K562 (cell line): ENCODE measurements around the gene TPK1. TPM values are rescaled to one million over a fixed set of nuclear protein-coding genes. Genes with fewer than 3 reads are reported as not detected.

Experiments used
- ATAC-seq: fragments of 200-7000 bp; cut with Tn5 transposase; 3 replicates; pipeline ENCODE4 v1.9.1; 2020; ENCODE audit warnings: moderate library complexity
- BruUV-seq: library from RNA; stranded (reverse); fragments of 400-500 nt; replicated peaks from 2 replicates; lab custom pipeline; 2021; lab: Mats Ljungman, UMichigan
- CTCF ChIA-PET: fragments of 300-600 bp; formaldehyde crosslinking; extraction: SDS; loops from one replicate; lab custom pipeline; 2021; ENCODE audit warnings: low intra/inter-chr PET ratio; lab: Yijun Ruan, JAX
- POLR2A ChIA-PET: fragments of 300-600, 350-650 bp; sonication (Branson Sonifier 250); formaldehyde crosslinking; extraction: SDS; loops from one replicate; lab custom pipeline; 2021; ENCODE audit warnings: antibody characterized with exemption, inconsistent platforms; lab: Yijun Ruan, JAX
- DNase-seq, 4 experiments: peaks; one replicate each; pipeline versions ENCODE4 v3.0.0 to v3.0.0-alpha.2; 2011 to 2018; ENCODE audit warnings: low spot score in 3 of 4, mixed read lengths in 3 of 4; ENCODE audit errors: extremely low read depth in 1 of 4
- FAIRE-seq: peaks from 2 replicates; lab custom pipeline; 2011; peaks lifted over from hg19 to GRCh38; lab: Jason Lieb, UNC
- H2AFZ ChIP-seq: 2 replicates; pipeline ENCODE4 v1.6.0; 2011; ENCODE audit warnings: low read depth, low read length, control low read depth, inconsistent platforms
- H3K27ac ChIP-seq: fragments of 200-600 bp; 3 replicates; pipeline ENCODE4 v1.8.0; 2011; ENCODE audit warnings: low read depth, mild to moderate bottlenecking, control low read depth, inconsistent platforms, low read length, moderate library complexity, mixed read lengths; ENCODE audit errors: extremely low read depth
- H3K27me3 ChIP-seq, 2 experiments: fragments of 300-600 bp in 1 of 2; 2 replicates in 1 of 2; 3 replicates in 1 of 2; pipeline versions ENCODE4 v1.6.0 to v1.8.0; 2011; ENCODE audit warnings: inconsistent platforms in 2 of 2, low read length in 2 of 2, mild to moderate bottlenecking in 1 of 2, mixed read lengths in 1 of 2, moderate library complexity in 1 of 2; ENCODE audit not compliant: control insufficient read depth in 2 of 2, insufficient read depth in 2 of 2
- H3K36me3 ChIP-seq: fragments of 300-600 bp; 3 replicates; pipeline ENCODE4 v1.8.0; 2011; ENCODE audit warnings: mild to moderate bottlenecking, low read length, inconsistent platforms; ENCODE audit not compliant: control insufficient read depth, insufficient read depth
- H3K4me1 ChIP-seq, 2 experiments: fragments of 200-600 bp in 1 of 2; replicated peaks in 1 of 2; 2 replicates in 1 of 2; 3 replicates in 1 of 2; pipeline versions ENCODE4 v1.5.1 to v1.8.0; 2011; ENCODE audit warnings: inconsistent platforms in 2 of 2, low read length in 2 of 2, mild to moderate bottlenecking in 1 of 2, mixed read lengths in 1 of 2, moderate library complexity in 1 of 2; ENCODE audit not compliant: control insufficient read depth in 2 of 2, insufficient read depth in 2 of 2
- H3K4me2 ChIP-seq: 2 replicates; pipeline ENCODE4 v1.6.1; 2011; ENCODE audit warnings: low read length, control low read depth, inconsistent platforms, mixed read lengths; ENCODE audit not compliant: insufficient read depth
- H3K4me3 ChIP-seq: fragments of 200-600 bp; sonication (generic), shearing (Covaris generic); 2 replicates; pipeline ENCODE4 v1.5.1; 2016; ENCODE audit warnings: control low read depth, inconsistent platforms
- H3K79me2 ChIP-seq: fragments of 200-600 bp; 3 replicates; pipeline ENCODE4 v1.8.0; 2011; ENCODE audit warnings: low read length, inconsistent platforms; ENCODE audit not compliant: control insufficient read depth, insufficient read depth
- H3K9ac ChIP-seq, 2 experiments: 2 replicates each; pipeline versions ENCODE4 v1.6.0 to v1.6.1; 2011; ENCODE audit warnings: low read depth in 2 of 2, low read length in 2 of 2, control low read depth in 1 of 2, inconsistent platforms in 1 of 2, mild to moderate bottlenecking in 1 of 2, mixed read lengths in 1 of 2; ENCODE audit not compliant: insufficient read depth in 1 of 2
- H3K9me1 ChIP-seq: one replicate; pipeline ENCODE4 v1.6.0; 2011; ENCODE audit warnings: inconsistent platforms, mild to moderate bottlenecking, low read length, moderate library complexity; ENCODE audit not compliant: control insufficient read depth, insufficient read depth
- H3K9me3 ChIP-seq: replicated peaks from 2 replicates; pipeline ENCODE4 v1.5.1; 2011; ENCODE audit warnings: low read depth, low read length, inconsistent platforms; ENCODE audit not compliant: control insufficient read depth, insufficient read depth
- H4K20me1 ChIP-seq: replicated peaks from 2 replicates; pipeline ENCODE4 v1.6.1; 2011; ENCODE audit warnings: low read length, inconsistent platforms, mixed read lengths; ENCODE audit not compliant: control insufficient read depth, insufficient read depth
- CHAMP1 ChIP-seq: fragments of 450-650 bp; IDR thresholded peaks from 2 replicates; pipeline ENCODE4 v1.6.1; 2016; ENCODE audit warnings: mild to moderate bottlenecking
- CREB5 ChIP-seq: fragments of 250-450 bp; sonication (Bioruptor Pico); IDR thresholded peaks from 2 replicates; pipeline ENCODE4 v1.5.0; 2020; ENCODE audit warnings: mild to moderate bottlenecking
- EGR1 ChIP-seq: fragments of 450-650 bp; conservative IDR thresholded peaks from 2 replicates; pipeline ENCODE4 v1.6.1; 2017; ENCODE audit warnings: mild to moderate bottlenecking
- FOXJ3 ChIP-seq: sonication (generic); formaldehyde crosslinking; IDR thresholded peaks from 2 replicates; pipeline ENCODE4 v1.4.0; 2020; ENCODE audit warnings: mild to moderate bottlenecking, missing genetic modification reagents
- SRSF9 ChIP-seq: fragments of 200-400 bp; formaldehyde crosslinking; IDR thresholded peaks from 2 replicates; pipeline ENCODE4 v1.6.1; 2017; ENCODE audit warnings: low read depth, low read length, borderline replicate concordance
- THRAP3 ChIP-seq: fragments of 450-650 bp; IDR thresholded peaks from 2 replicates; pipeline ENCODE4 v1.6.1; 2016; ENCODE audit warnings: mild to moderate bottlenecking, inconsistent platforms, borderline replicate concordance
- ZBTB1 ChIP-seq: sonication (generic); formaldehyde crosslinking; IDR thresholded peaks from 2 replicates; pipeline ENCODE4 v1.8.1; 2023; ENCODE audit warnings: missing genetic modification reagents, low read depth, mild to moderate bottlenecking, borderline replicate concordance
- in situ Hi-C: fragments of 300-500 bp; cut with MboI; formaldehyde crosslinking; loops from 4 replicates; pipeline ENCODE4 v1.15.0; 2018; ENCODE audit warnings: inconsistent platforms, mixed read lengths
- intact Hi-C: fragments of 100-400 bp; cut with micrococcal nuclease; formaldehyde crosslinking; loops from 2 replicates; pipeline ENCODE4 v1.14.2; 2022
- polyA plus RNA-seq, 8 experiments: library from polyadenylated mRNA; depleted of rRNA in 4 of 8; stranded (reverse) in 5 of 8; unstranded in 3 of 8; fragments of >200 nt; fragmentation: Nextera tagmentation in 2 of 8; fragmentation: Illumina TruSeq in 1 of 8; extraction: Ambion mirVana in 2 of 8; extraction: Trizol in 1 of 8; gene quantifications; 2 replicates each; pipeline versions ENCODE4 v1.2.1 to v1.2.3, GENCODE V29; 2011 to 2014; ENCODE audit warnings: inconsistent platforms in 1 of 8, missing spikeins in 1 of 8
- total RNA-seq, 7 experiments: library from RNA; depleted of rRNA in 6 of 7; stranded (reverse); fragments of >200 nt in 6 of 7; fragmentation: Illumina TruSeq in 2 of 7; extraction: Trizol in 2 of 7; gene quantifications; 2 replicates each; pipeline versions ENCODE4 v1.2.1 to v1.2.3, GENCODE V29; 2011 to 2021; ENCODE audit warnings: low replicate concordance in 1 of 7
- TF ChIP-seq, protein P1 (sequence below): fragments of 250-450 bp; sonication (Bioruptor Pico); IDR thresholded peaks from 2 replicates; pipeline ENCODE4 v1.8.0; 2021; ENCODE audit warnings: moderate library complexity, mild to moderate bottlenecking, inconsistent platforms

TPK1 gene
- total and polyA plus RNA-seq, 9 of the 15 experiments (the other 6 are each of a cell fraction or from before 2014, with no cell fraction given) = 5.1 to 16.2 (median 9.2) TPM

DNA sequence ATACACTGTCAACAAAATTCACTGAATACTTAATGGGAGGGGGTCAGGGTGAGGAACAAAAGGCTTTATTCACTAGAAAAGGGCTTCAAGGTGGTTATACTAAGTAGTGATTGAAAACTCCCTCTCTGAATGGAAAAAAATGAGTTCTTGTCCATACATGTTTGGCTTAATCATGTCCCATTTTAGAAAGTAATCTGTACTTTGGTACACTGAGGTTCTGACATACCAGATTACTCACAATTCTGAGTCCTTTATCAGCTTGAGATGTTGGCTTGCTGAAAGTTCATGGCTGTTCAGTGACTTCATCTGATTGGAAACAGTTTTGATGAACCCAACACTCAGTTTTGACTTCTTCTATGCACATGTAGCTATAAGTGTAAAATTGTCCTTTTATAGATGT is 419.5 kb downstream of the TPK1 start (continued):
- no peak for TF ChIP-seq CREB5 (CRISPR knock-in tag)

DNA sequence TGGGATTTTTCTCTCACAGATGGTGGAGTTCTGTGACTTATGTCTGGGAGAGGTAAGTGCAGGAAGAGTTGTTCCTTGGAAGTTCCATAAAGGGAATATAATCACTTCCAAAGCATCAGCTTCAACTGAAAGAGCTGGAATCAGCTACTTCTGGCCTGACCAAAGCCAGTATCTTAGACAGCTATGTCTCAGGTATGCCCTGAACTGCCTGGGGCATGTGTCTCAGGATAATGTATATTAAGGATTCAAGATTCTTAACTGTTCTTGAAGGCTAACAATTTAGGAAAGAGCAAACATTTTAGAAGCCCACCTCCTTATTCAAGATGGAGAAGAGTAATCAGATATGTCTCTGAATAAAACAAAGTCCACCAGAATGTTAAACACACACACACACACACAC is 420.0 kb downstream of the TPK1 start:
- no peak overlapping the region for H3K9ac ChIP-seq
- in situ Hi-C loops (no loop called here), intact Hi-C loops (no loop called here)
- ATAC-seq (no peak), DNase-seq (no peak), FAIRE-seq (no peak)
- no peaks in the 10 kb centered on the region for H3K9me1 ChIP-seq
- BruUV-seq = no TSS peak
- CTCF ChIA-PET = no interaction called here
- no peak overlapping the region for H3K4me2 ChIP-seq
- no peaks in the 10 kb centered on the region for H3K4me1 ChIP-seq
- H3K4me3 ChIP-seq = no peak overlapping the region
- H3K27me3 ChIP-seq = no peaks in the 10 kb centered on the region
- POLR2A ChIA-PET = interaction anchor here (1.0 kb wide), 1 partner anchor 17 kb away, joined by 4 read pairs; no protein-coding TSS in a partner anchor
- no peaks in the 10 kb centered on the region for H4K20me1 ChIP-seq
- no peaks in the 10 kb centered on the region for H3K36me3 ChIP-seq
- no peaks in the 10 kb centered on the region for H3K79me2 ChIP-seq
- H3K9me3 ChIP-seq = no peaks in the 10 kb centered on the region
- no peak overlapping the region for H3K27ac ChIP-seq
- no peak overlapping the region for H2AFZ ChIP-seq
- no peak for TF ChIP-seq FOXJ3 (CRISPR knock-in tag)
- TF ChIP-seq, protein P1, sequence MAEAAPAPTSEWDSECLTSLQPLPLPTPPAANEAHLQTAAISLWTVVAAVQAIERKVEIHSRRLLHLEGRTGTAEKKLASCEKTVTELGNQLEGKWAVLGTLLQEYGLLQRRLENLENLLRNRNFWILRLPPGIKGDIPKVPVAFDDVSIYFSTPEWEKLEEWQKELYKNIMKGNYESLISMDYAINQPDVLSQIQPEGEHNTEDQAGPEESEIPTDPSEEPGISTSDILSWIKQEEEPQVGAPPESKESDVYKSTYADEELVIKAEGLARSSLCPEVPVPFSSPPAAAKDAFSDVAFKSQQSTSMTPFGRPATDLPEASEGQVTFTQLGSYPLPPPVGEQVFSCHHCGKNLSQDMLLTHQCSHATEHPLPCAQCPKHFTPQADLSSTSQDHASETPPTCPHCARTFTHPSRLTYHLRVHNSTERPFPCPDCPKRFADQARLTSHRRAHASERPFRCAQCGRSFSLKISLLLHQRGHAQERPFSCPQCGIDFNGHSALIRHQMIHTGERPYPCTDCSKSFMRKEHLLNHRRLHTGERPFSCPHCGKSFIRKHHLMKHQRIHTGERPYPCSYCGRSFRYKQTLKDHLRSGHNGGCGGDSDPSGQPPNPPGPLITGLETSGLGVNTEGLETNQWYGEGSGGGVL (CRISPR knock-in tag) = no peak
- TF ChIP-seq CHAMP1 = no peak
- no peak for TF ChIP-seq EGR1
- no peak for TF ChIP-seq ZBTB1 (CRISPR knock-in tag)
- no peak for TF ChIP-seq THRAP3
- TF ChIP-seq SRSF9 = no peak
